Measurements from ENCODE around the gene HCRTR1. TPM values are rescaled to one million over a fixed set of nuclear protein-coding genes. Genes with fewer than 3 reads are reported as not detected.

Gene HCRTR1
- total RNA-seq, 8 experiments from 2014 or later, result 0.11 to 0.91 (median 0.27) TPM; not detected in 1

DNA sequence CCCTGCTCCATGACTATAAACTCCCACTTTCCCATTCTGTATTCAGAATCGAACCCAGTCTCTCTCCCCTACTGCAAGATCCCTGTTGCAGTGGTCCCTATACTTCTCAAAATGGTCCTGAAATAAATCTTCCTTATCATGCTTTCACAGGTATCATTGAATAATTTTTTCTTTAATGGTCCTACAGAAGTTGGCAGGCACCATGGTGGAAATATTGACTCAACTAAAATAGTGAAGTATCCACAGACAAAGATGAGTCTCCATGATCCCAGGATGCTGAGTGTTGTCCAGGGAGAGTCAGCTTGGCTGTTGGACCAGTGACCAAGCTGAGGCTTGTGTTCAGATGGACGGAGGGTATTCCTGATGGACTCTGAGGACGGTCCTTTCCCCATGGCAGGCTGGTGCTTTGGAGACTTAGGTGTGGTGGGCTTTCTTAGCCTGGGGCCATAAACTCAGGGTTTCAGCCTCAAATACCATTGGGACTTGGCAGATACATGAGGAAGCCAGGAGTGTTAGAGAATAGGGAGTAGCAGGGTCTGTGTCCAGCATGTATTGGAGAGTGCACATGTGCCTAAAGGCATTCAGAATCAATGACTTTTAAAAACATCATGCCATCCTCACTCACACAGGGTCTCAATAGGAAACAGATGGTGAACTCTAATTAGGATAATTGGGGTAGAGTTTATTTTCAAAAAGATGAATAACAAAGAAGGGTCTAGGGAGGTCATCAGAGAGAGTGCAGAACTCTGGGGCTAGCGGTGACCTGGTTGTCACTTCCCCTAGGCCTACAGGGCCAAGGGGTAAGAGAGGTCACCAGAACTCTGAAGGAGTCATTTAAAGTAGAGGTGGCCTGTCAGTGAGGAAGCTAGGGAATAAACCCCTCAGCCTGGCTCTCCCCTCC lies 21.4 kb upstream of the HCRTR1 start:
- no peak for ATAC-seq (replicated peaks in 6 of 8)
- in situ Hi-C loops (cut with MboI; ENCODE audit: low pct_unique_long_range_greater_than_20kb in 2 of 9, low sequenced_read_pairs in 9 of 9, unreplicated experiment in 9 of 9), result no loop called here
- no peaks in the 10 kb centered on the region for H3K4me1 ChIP-seq (replicated peaks in 1 of 2)
- H3K4me3 ChIP-seq, result no peak overlapping the region
- H3K27ac ChIP-seq, result no peak overlapping the region
- WGBS, 10 experiments, result 14 to 89% (median 68%) methylated on average over 1 to 4 of the region's 4 CpGs; no CpG with 5 or more reads in 2 of the 10 experiments

DNA sequence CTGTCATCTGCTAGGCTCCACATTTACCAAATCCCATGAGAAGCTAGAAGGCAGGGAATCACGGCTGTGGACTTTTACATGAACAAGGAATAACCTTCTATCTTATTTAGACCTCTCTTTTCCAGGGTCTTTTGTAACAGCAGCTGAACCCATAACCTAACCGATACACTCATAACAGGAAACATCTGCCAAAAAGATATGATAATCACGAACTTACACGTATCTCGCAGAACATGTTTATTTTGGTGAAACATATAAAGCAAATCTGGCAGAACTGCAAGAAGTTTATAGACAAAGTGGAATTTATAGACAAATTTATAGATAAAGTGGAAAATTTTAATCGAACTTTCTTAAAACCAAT lies 20.8 kb upstream of the HCRTR1 start:
- Histone ChIP-seq H3K4me1 (replicated peaks in 1 of 2) (no peaks in the 10 kb centered on the region), H3K4me3 (no peak overlapping the region), H3K27ac (no peak overlapping the region)
- WGBS, 10 experiments, result 50 to 86% (median 77%) methylated on average over 1 to 6 of the region's 6 CpGs
- no peak for ATAC-seq (replicated peaks in 6 of 8)
- in situ Hi-C loops (cut with MboI; ENCODE audit: low pct_unique_long_range_greater_than_20kb in 2 of 9, low sequenced_read_pairs in 9 of 9, unreplicated experiment in 9 of 9), result no loop called here

DNA sequence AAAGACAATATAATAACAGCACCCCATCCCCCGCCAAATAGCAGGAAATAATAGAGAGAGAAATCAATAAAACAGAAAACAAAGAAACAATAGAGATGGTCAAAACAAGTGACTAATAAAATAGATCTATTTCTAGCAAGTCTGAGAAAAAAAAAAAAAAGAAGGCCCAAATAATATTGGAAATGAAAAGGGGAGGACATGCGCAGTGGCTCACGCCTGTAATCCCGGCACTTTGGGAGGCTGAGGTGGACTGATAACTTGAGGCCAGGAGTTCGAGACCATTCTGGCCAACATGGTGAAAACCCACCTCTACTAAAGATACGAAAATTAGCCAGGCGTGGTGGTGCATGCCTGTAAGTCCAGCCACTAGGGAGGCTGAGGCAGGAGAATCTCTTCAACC lies 18.5 kb upstream of the HCRTR1 start:
- Histone ChIP-seq H3K4me1 (replicated peaks in 1 of 2) (no peaks in the 10 kb centered on the region), H3K4me3 (no peak overlapping the region), H3K27ac (no peak overlapping the region)
- in situ Hi-C loops (cut with MboI; ENCODE audit: low pct_unique_long_range_greater_than_20kb in 2 of 9, low sequenced_read_pairs in 9 of 9, unreplicated experiment in 9 of 9), result no loop called here
- 60 to 91% (median 80%) methylated on average over 1 to 7 of the region's 7 CpGs for WGBS, 10 experiments
- no peak for ATAC-seq (replicated peaks in 6 of 8)

GRCh38 chr1:31600641-31601040 lies 16.8 kb upstream of the HCRTR1 start:
- 14 to 100% (median 83%) methylated on average over 1 to 2 of the region's 2 CpGs; no CpG with 5 or more reads in 2 of the 10 experiments for WGBS, 10 experiments
- in situ Hi-C loops (cut with MboI; ENCODE audit: low pct_unique_long_range_greater_than_20kb in 2 of 9, low sequenced_read_pairs in 9 of 9, unreplicated experiment in 9 of 9), result no loop called here

DNA sequence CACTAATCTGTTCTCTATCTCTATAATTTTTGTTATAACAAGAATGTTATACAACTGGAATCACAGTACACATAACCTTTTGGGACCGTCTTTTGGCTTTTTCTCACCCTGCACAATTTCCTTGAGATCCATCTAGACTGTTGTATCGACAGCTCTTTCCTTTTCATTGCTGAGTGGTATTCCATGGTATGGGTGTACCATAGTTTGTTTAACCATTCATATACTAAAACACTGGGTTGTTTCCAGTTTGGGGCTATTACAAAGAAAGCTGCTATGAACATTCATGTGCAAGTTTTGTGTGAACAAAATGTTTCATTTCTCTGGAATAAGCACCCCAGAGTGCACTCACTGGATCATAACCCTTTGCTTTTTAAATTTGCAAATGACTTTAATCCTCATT lies 15.4 kb upstream of the HCRTR1 start:
- in situ Hi-C loops (cut with MboI; ENCODE audit: low pct_unique_long_range_greater_than_20kb in 2 of 9, low sequenced_read_pairs in 9 of 9, unreplicated experiment in 9 of 9), result no loop called here
- H3K4me1 ChIP-seq (replicated peaks in 1 of 2), result no peaks in the 10 kb centered on the region
- 38 to 100% (median 85%) methylated on average over 1 to 2 of the region's 2 CpGs; no CpG with 5 or more reads in 2 of the 10 experiments for WGBS, 10 experiments
- no peak overlapping the region for H3K27ac ChIP-seq
- no peak for ATAC-seq (replicated peaks in 6 of 8)
- no peak overlapping the region for H3K4me3 ChIP-seq

More at GRCh38 chr1:31600641-31601040, 16.8 kb upstream of the HCRTR1 start:
- Histone ChIP-seq H3K27ac (no peak overlapping the region), H3K4me3 (no peak overlapping the region), H3K4me1 (replicated peaks in 1 of 2) (no peaks in the 10 kb centered on the region)
- no peak for ATAC-seq (replicated peaks in 6 of 8)

GRCh38 chr1:31605908-31606427 lies 11.5 kb upstream of the HCRTR1 start:
- 64 to 100% (median 88%) methylated on average over 1 to 4 of the region's 4 CpGs; no CpG with 5 or more reads in 4 of the 10 experiments for WGBS, 10 experiments
- in situ Hi-C loops (cut with MboI; ENCODE audit: low pct_unique_long_range_greater_than_20kb in 2 of 9, low sequenced_read_pairs in 9 of 9, unreplicated experiment in 9 of 9), result no loop called here
- Histone ChIP-seq H3K27ac (no peak overlapping the region), H3K4me1 (replicated peaks in 1 of 2) (no peaks in the 10 kb centered on the region), H3K4me3 (no peak overlapping the region)
- no peak for ATAC-seq (replicated peaks in 6 of 8)

- Histone ChIP-seq H3K4me3 (no peak overlapping the region), H3K27ac (no peak overlapping the region), H3K4me1 (replicated peaks in 1 of 2) (no peaks in the 10 kb centered on the region)
- in situ Hi-C loops (cut with MboI; ENCODE audit: low pct_unique_long_range_greater_than_20kb in 2 of 9, low sequenced_read_pairs in 9 of 9, unreplicated experiment in 9 of 9), result no loop called here
- ATAC-seq (replicated peaks in 6 of 8), result no peak
- WGBS, 10 experiments, result 60 to 100% (median 74%) methylated on average over 1 to 5 of the region's 5 CpGs; no CpG with 5 or more reads in 2 of the 10 experiments
Measured at GRCh38 chr1:31607360-31607759, 10.1 kb upstream of the HCRTR1 start.

- H3K27ac ChIP-seq, result no peak overlapping the region
- no peak overlapping the region for H3K4me3 ChIP-seq
- in situ Hi-C loops (cut with MboI; ENCODE audit: low pct_unique_long_range_greater_than_20kb in 2 of 9, low sequenced_read_pairs in 9 of 9, unreplicated experiment in 9 of 9), result no loop called here
- ATAC-seq (replicated peaks in 6 of 8), result peak in 1 of 8 experiments; percentile 50
- H3K4me1 ChIP-seq (replicated peaks in 1 of 2), result peaks cover 8% of the 10 kb centered on the region in 2 donors
- WGBS, 10 experiments, result 0 to 33% (median 16%) methylated on average over 1 of the region's 1 CpG; no CpG with 5 or more reads in 1 of the 10 experiments
Measured at GRCh38 chr1:31609514-31610118, 7.9 kb upstream of the HCRTR1 start.

DNA sequence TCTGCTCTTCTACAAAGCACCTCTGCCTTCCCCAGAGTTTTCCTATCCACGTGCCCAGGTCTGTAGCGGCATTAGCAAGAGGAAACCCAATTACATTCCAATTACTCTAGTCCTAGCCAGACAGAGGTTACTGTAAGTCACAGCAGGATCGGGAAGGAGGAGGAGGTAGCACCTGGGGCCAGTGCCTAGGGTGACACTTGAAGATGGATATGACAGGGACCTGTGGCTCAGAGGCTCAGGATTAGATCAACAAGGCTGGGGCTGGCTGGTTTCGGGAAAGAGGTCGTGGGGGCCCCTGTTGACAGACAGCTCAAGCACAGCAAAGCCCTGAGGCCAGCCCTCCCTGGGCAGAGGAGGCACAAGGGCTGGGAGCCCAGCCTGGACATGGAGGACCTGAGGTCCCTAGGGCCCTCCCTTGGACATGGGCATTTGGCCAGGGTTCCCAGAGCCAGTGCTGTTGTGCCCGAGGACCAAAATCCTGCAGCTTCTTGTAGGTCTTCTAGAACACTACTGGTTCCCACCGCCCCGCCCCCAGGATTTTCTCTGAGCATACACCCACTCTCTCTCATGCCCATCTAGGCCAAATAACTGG lies 3.0 kb upstream of the HCRTR1 start:
- in situ Hi-C loops (cut with MboI; ENCODE audit: low pct_unique_long_range_greater_than_20kb in 2 of 9, low sequenced_read_pairs in 9 of 9, unreplicated experiment in 9 of 9), result no loop called here
- 9 to 100% (median 48%) methylated on average over 1 to 7 of the region's 8 CpGs; no CpG with 5 or more reads in 4 of the 10 experiments for WGBS, 10 experiments

GRCh38 chr1:31615414-31615813 lies 2.1 kb upstream of the HCRTR1 start:
- in situ Hi-C loops (cut with MboI; ENCODE audit: low pct_unique_long_range_greater_than_20kb in 2 of 9, low sequenced_read_pairs in 9 of 9, unreplicated experiment in 9 of 9), result no loop called here
- H3K4me3 ChIP-seq, result no peak overlapping the region
- ATAC-seq (replicated peaks in 6 of 8), result no peak
- H3K4me1 ChIP-seq (replicated peaks in 1 of 2), result peaks cover 12 to 29% of the 10 kb centered on the region in 2 donors
- no peak overlapping the region for H3K27ac ChIP-seq
- WGBS, 10 experiments, result 69 to 88% (median 76%) methylated on average over 2 to 5 of the region's 6 CpGs; no CpG with 5 or more reads in 7 of the 10 experiments

More for the DNA sequence above, 3.0 kb upstream of the HCRTR1 start:
- H3K4me1 ChIP-seq (replicated peaks in 1 of 2), result peaks cover 12 to 29% of the 10 kb centered on the region in 2 donors
- no peak overlapping the region for H3K4me3 ChIP-seq
- peak overlapping the region in 1 of 2 donors; percentile 39 for H3K27ac ChIP-seq
- peak in 5 of 8 experiments; percentile 58 to 87 (median 81) for ATAC-seq (replicated peaks in 6 of 8)

GRCh38 chr1:31615939-31616338 lies 1.6 kb upstream of the HCRTR1 start:
- in situ Hi-C loops (cut with MboI; ENCODE audit: low pct_unique_long_range_greater_than_20kb in 2 of 9, low sequenced_read_pairs in 9 of 9, unreplicated experiment in 9 of 9), result no loop called here
- H3K4me1 ChIP-seq (replicated peaks in 1 of 2), result peaks cover 12 to 29% of the 10 kb centered on the region in 2 donors
- no peak overlapping the region for H3K27ac ChIP-seq
- 40 to 80% (median 56%) methylated on average over 1 to 2 of the region's 2 CpGs; no CpG with 5 or more reads in 3 of the 10 experiments for WGBS, 10 experiments
- ATAC-seq (replicated peaks in 6 of 8), result no peak
- no peak overlapping the region for H3K4me3 ChIP-seq

GRCh38 chr1:31617916-31618746 lies 642 bp downstream of the HCRTR1 start:
- peak; percentile 38 to 93 (median 62) for ATAC-seq (replicated peaks in 6 of 8)
- H3K27ac ChIP-seq, result no peak overlapping the region
- peak overlapping the region; percentile 41 to 54 (median 48) for H3K4me3 ChIP-seq
- in situ Hi-C loops (cut with MboI; ENCODE audit: low pct_unique_long_range_greater_than_20kb in 2 of 9, low sequenced_read_pairs in 9 of 9, unreplicated experiment in 9 of 9), result no loop called here
- WGBS, 10 experiments, result 13 to 84% (median 68%) methylated on average over 3 to 22 of the region's 56 CpGs; no CpG with 5 or more reads in 3 of the 10 experiments
- H3K4me1 ChIP-seq (replicated peaks in 1 of 2), result peaks cover 12 to 29% of the 10 kb centered on the region in 2 donors
